ENCODE measurements around the gene DUSP7.
A peak's percentile ranks its signal among the peaks of the same experiment; 100 is the strongest.

The DUSP7 gene

GRCh38 chr3:52029053-52029452, 27.3 kb downstream of the DUSP7 start:
- no peak for DNase-seq (ENCODE audit: low spot score)

- DNase-seq (ENCODE audit: low spot score): no peak
These were observed 27.8 kb downstream of the DUSP7 start for GRCh38 chr3:52028572-52028971.

- DNase-seq (ENCODE audit: low spot score): no peak
These were observed 30.3 kb downstream of the DUSP7 start for GRCh38 chr3:52026041-52026440.

- no peak for DNase-seq (ENCODE audit: low spot score)
These were observed 30.9 kb downstream of the DUSP7 start for GRCh38 chr3:52025453-52025852.

GRCh38 chr3:52024765-52025452, 31.5 kb downstream of the DUSP7 start:
- DNase-seq (ENCODE audit: low spot score): no peak

GRCh38 chr3:52023860-52024764, 32.3 kb downstream of the DUSP7 start:
- peak; percentile 69 for DNase-seq (ENCODE audit: low spot score)

GRCh38 chr3:52023101-52023770, 33.1 kb downstream of the DUSP7 start:
- DNase-seq (ENCODE audit: low spot score): no peak

- DNase-seq (ENCODE audit: low spot score): no peak
These were observed 33.9 kb downstream of the DUSP7 start for GRCh38 chr3:52022323-52023100.

- no peak for DNase-seq (ENCODE audit: low spot score)
These were observed 34.7 kb downstream of the DUSP7 start for GRCh38 chr3:52021489-52022268.

- no peak for DNase-seq (ENCODE audit: low spot score)
These were observed 35.6 kb downstream of the DUSP7 start for GRCh38 chr3:52020796-52021195.

GRCh38 chr3:52019352-52020080, 36.9 kb downstream of the DUSP7 start:
- DNase-seq (ENCODE audit: low spot score): peak; percentile 67

GRCh38 chr3:52018319-52019000, 37.9 kb downstream of the DUSP7 start:
- DNase-seq (ENCODE audit: low spot score): no peak

GRCh38 chr3:52017586-52017985, 38.8 kb downstream of the DUSP7 start:
- DNase-seq (ENCODE audit: low spot score): no peak

- no peak for DNase-seq (ENCODE audit: low spot score)
These were observed 40.7 kb downstream of the DUSP7 start for GRCh38 chr3:52015438-52016228.

GRCh38 chr3:52014613-52015012, 41.8 kb downstream of the DUSP7 start:
- DNase-seq (ENCODE audit: low spot score): no peak

- DNase-seq (ENCODE audit: low spot score): no peak
These were observed 42.4 kb downstream of the DUSP7 start for GRCh38 chr3:52013802-52014598.

GRCh38 chr3:52012699-52013098, 43.7 kb downstream of the DUSP7 start:
- DNase-seq (ENCODE audit: low spot score): no peak

GRCh38 chr3:52010431-52010830, 45.9 kb downstream of the DUSP7 start:
- no peak for DNase-seq (ENCODE audit: low spot score)

All from COLO829 (cell line).